ENCODE results near the gene NFKBIZ. TPM values are rescaled to one million over a fixed set of nuclear protein-coding genes. Genes with fewer than 3 reads are reported as not detected.

NFKBIZ gene
- total and polyA plus RNA-seq, 9 of the 15 experiments (the other 6 are each of a cell fraction or from before 2014, with no cell fraction given) = 1.2 to 13.7 (median 5.7) TPM

GRCh38 chr3:101827211-101828174, 21.8 kb upstream of the NFKBIZ start (continued):
- TF ChIP-seq CHD7 (IDR thresholded peaks at IDR 0.05; ENCODE audit: low read depth, low read length) (no peak), XRCC3 (IDR thresholded peaks at IDR 0.05) (no peak), E4F1 (CRISPR knock-in tag; IDR thresholded peaks at IDR 0.05; ENCODE audit: borderline replicate concordance) (no peak), ZNF23 (CRISPR knock-in tag; IDR thresholded peaks at IDR 0.05) (no peak), ATF2 (CRISPR knock-in tag; IDR thresholded peaks at IDR 0.05) (no peak), ZHX1 (conservative IDR thresholded peaks at IDR 0.05; ENCODE audit: low read length) (no peak), TEAD1 (CRISPR knock-in tag; IDR thresholded peaks at IDR 0.05) (no peak)
